RPMI8226 (cell line): ENCODE data around the gene TUBD1.
"Not testable (repeated sequence)": the region's sequence is repeated elsewhere in the genome, so short reads cannot be mapped to it uniquely, and the experiment has no call there.

Experiments
- DNase-seq: peaks from one replicate; pipeline ENCODE4 v3.0.0-alpha.2; 2015

The TUBD1 gene

GRCh38 chr17:59873414-59873813, 19.3 kb downstream of the TUBD1 start:
- DNase-seq, result not testable (repeated sequence)

- DNase-seq, result no peak
Observed at GRCh38 chr17:59872351-59872750, 20.4 kb downstream of the TUBD1 start.

GRCh38 chr17:59870482-59870881, 22.3 kb downstream of the TUBD1 start:
- no peak for DNase-seq

- DNase-seq, result no peak
Observed at GRCh38 chr17:59869941-59870218, 22.9 kb downstream of the TUBD1 start.

GRCh38 chr17:59863616-59864015, 29.1 kb downstream of the TUBD1 start:
- DNase-seq, result no peak

GRCh38 chr17:59859444-59860025, 33.2 kb downstream of the TUBD1 start:
- peak; percentile 33 for DNase-seq

GRCh38 chr17:59858932-59859331, 33.8 kb downstream of the TUBD1 start:
- no peak for DNase-seq

- DNase-seq, result no peak
Observed at GRCh38 chr17:59858167-59858816, 34.5 kb downstream of the TUBD1 start.

GRCh38 chr17:59856859-59857794, 35.6 kb downstream of the TUBD1 start:
- DNase-seq, result no peak

GRCh38 chr17:59853919-59854729, 38.6 kb downstream of the TUBD1 start:
- DNase-seq, result not testable (repeated sequence)

GRCh38 chr17:59853168-59853918, 39.4 kb downstream of the TUBD1 start:
- peak; percentile 49 for DNase-seq

GRCh38 chr17:59852847-59853167, 39.9 kb downstream of the TUBD1 start:
- not testable (repeated sequence) for DNase-seq

- no peak for DNase-seq
Observed at GRCh38 chr17:59851439-59852375, 41.0 kb downstream of the TUBD1 start.

- not testable (repeated sequence) for DNase-seq
Observed at GRCh38 chr17:59850311-59850710, 42.4 kb downstream of the TUBD1 start.

- DNase-seq, result peak; percentile 48
Observed at GRCh38 chr17:59848778-59849177, 44.0 kb downstream of the TUBD1 start.

GRCh38 chr17:59848385-59848668, 44.4 kb downstream of the TUBD1 start:
- no peak for DNase-seq

GRCh38 chr17:59846394-59847165, 46.2 kb downstream of the TUBD1 start:
- DNase-seq, result peak; percentile 68

GRCh38 chr17:59845595-59846393, 46.9 kb downstream of the TUBD1 start:
- peak; percentile 74 for DNase-seq

- no peak for DNase-seq
Observed at GRCh38 chr17:59844884-59845594, 47.7 kb downstream of the TUBD1 start.
